Measurements from ENCODE around the gene ZMYND8.

ZMYND8 gene

GRCh38 chr20:47351643-47352331, 4.7 kb downstream of the ZMYND8 start:
- H3K9me3 ChIP-seq (ENCODE audit: control insufficient read depth, insufficient read depth, low read depth, low read length): no peaks in the 10 kb centered on the region
- CTCF ChIA-PET: interaction anchor here (1.0 to 1.5 kb wide), 2 partner anchors 32 to 79 kb away, joined by 3 to 5 read pairs; no protein-coding TSS in a partner anchor
- H3K36me3 ChIP-seq (ENCODE audit: control insufficient read depth in 2 of 2, insufficient read depth in 1 of 2, low read length in 2 of 2): peaks cover 0 to 28% of the 10 kb centered on the region in 2 experiments; a peak in 1 of 3 replicates
- H3K27ac ChIP-seq (ENCODE audit: extremely low read depth, low read depth, low read length): peak overlapping the region; percentile 66
- peaks cover 48% of the 10 kb centered on the region for H3K4me1 ChIP-seq (ENCODE audit: control insufficient read depth, insufficient read depth, low read length)
- POLR2A ChIA-PET: interaction anchor here (0.9 to 1.5 kb wide), 2 partner anchors 8 to 9 kb away, joined by 3 read pairs; no protein-coding TSS in a partner anchor
- no peak overlapping the region for H3K4me3 ChIP-seq (ENCODE audit: low read depth, low read length)
- 0 out of 2 replicates have a peak, but pooled peaks have one; percentile 4 for TF ChIP-seq ZNF426 (tag by site-specific recombination; IDR thresholded peaks at IDR 0.05)
- no peak for TF ChIP-seq ZNF521 (tag by site-specific recombination; IDR thresholded peaks at IDR 0.05)
- no peak for TF ChIP-seq ZNF132 (tag by site-specific recombination; IDR thresholded peaks at IDR 0.05; ENCODE audit: borderline replicate concordance)
- no peak for TF ChIP-seq ZNF658 (tag by site-specific recombination; IDR thresholded peaks at IDR 0.05)
- no peak for TF ChIP-seq GLI4 (tag by site-specific recombination; IDR thresholded peaks at IDR 0.05)
- no peak for TF ChIP-seq ZNF660 (tag by site-specific recombination; IDR thresholded peaks at IDR 0.05)
- TF ChIP-seq ZSCAN5A (tag by site-specific recombination; IDR thresholded peaks at IDR 0.05): no peak
- TF ChIP-seq ZNF473 (tag by site-specific recombination; IDR thresholded peaks at IDR 0.05): no peak
- TF ChIP-seq KLF1 (tag by site-specific recombination; IDR thresholded peaks at IDR 0.05): no peak
- TF ChIP-seq ZNF596 (tag by site-specific recombination; IDR thresholded peaks at IDR 0.05): no peak
- TF ChIP-seq, protein P1, sequence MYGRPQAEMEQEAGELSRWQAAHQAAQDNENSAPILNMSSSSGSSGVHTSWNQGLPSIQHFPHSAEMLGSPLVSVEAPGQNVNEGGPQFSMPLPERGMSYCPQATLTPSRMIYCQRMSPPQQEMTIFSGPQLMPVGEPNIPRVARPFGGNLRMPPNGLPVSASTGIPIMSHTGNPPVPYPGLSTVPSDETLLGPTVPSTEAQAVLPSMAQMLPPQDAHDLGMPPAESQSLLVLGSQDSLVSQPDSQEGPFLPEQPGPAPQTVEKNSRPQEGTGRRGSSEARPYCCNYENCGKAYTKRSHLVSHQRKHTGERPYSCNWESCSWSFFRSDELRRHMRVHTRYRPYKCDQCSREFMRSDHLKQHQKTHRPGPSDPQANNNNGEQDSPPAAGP (tag by site-specific recombination; IDR thresholded peaks at IDR 0.05): no peak
- TF ChIP-seq ZNF548 (tag by site-specific recombination; IDR thresholded peaks at IDR 0.05): no peak
- no peak for TF ChIP-seq ZBTB7A (tag by site-specific recombination; IDR thresholded peaks at IDR 0.05; ENCODE audit: low read depth)
- TF ChIP-seq ZNF792 (tag by site-specific recombination; IDR thresholded peaks at IDR 0.05): no peak
- no peak for TF ChIP-seq ZNF157 (tag by site-specific recombination; IDR thresholded peaks at IDR 0.05)
- no peak for TF ChIP-seq ZNF202 (tag by site-specific recombination; IDR thresholded peaks at IDR 0.05; ENCODE audit: borderline replicate concordance)
- no peak for TF ChIP-seq KLF8 (tag by site-specific recombination; IDR thresholded peaks at IDR 0.05)
- TF ChIP-seq REST (tag by site-specific recombination; IDR thresholded peaks at IDR 0.05): no peak
- TF ChIP-seq, protein P2, sequence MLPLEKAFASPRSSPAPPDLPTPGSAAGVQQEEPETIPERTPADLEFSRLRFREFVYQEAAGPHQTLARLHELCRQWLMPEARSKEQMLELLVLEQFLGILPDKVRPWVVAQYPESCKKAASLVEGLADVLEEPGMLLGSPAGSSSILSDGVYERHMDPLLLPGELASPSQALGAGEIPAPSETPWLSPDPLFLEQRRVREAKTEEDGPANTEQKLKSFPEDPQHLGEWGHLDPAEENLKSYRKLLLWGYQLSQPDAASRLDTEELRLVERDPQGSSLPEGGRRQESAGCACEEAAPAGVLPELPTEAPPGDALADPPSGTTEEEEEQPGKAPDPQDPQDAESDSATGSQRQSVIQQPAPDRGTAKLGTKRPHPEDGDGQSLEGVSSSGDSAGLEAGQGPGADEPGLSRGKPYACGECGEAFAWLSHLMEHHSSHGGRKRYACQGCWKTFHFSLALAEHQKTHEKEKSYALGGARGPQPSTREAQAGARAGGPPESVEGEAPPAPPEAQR (tag by site-specific recombination; IDR thresholded peaks at IDR 0.05): no peak
- no peak for TF ChIP-seq ZNF280D (tag by site-specific recombination; IDR thresholded peaks at IDR 0.05)
- TF ChIP-seq ZNF335 (tag by site-specific recombination; conservative IDR thresholded peaks at IDR 0.05): peak; percentile 66
- TF ChIP-seq, protein P3, sequence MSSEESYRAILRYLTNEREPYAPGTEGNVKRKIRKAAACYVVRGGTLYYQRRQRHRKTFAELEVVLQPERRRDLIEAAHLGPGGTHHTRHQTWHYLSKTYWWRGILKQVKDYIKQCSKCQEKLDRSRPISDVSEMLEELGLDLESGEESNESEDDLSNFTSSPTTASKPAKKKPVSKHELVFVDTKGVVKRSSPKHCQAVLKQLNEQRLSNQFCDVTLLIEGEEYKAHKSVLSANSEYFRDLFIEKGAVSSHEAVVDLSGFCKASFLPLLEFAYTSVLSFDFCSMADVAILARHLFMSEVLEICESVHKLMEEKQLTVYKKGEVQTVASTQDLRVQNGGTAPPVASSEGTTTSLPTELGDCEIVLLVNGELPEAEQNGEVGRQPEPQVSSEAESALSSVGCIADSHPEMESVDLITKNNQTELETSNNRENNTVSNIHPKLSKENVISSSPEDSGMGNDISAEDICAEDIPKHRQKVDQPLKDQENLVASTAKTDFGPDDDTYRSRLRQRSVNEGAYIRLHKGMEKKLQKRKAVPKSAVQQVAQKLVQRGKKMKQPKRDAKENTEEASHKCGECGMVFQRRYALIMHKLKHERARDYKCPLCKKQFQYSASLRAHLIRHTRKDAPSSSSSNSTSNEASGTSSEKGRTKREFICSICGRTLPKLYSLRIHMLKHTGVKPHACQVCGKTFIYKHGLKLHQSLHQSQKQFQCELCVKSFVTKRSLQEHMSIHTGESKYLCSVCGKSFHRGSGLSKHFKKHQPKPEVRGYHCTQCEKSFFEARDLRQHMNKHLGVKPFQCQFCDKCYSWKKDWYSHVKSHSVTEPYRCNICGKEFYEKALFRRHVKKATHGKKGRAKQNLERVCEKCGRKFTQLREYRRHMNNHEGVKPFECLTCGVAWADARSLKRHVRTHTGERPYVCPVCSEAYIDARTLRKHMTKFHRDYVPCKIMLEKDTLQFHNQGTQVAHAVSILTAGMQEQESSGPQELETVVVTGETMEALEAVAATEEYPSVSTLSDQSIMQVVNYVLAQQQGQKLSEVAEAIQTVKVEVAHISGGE (tag by site-specific recombination; conservative IDR thresholded peaks at IDR 0.05; ENCODE audit: low read depth): 0 out of 2 replicates have a peak, but pooled peaks have one; percentile 6

Data from HEK293 (cell line).